SHP77 treated with DMSO at 0.1 percent for 48 hours (cell line): ENCODE results near the gene TSR1.

Experiments used
- DNase-seq: peaks from one replicate; lab custom pipeline; 2025; lab: John Stamatoyannopoulos, UW

TSR1 gene

DNA sequence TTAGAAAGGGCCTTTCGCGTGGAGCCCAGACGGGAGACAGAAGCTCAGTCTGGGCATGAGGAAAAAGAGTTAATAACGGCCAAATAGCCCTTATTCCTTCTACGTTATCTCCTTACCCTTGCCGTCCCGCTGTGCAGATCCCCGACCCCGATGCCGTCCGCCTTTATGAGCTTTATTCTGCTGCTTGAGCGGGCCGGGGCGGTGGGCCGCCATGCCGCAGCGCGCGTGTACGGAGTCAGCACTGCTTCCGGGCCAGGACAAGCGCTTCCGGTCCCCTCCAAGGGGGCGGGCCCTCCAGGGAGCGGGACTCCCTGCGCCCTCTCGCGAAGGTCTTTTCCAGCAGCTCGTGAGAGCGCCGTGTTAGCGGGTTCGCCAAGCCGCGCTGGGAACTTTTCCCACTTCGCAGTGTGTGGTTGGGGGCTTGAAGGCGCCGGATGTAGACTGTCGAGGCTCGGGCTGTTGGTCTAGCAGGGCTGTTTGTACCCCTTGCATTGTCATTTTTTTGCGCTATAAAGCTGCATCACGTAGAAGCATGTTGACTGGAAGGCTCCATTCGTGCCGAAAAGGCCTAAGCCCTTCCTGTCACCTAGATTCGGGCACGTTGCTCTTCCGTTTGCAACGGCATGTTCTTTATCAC lies at the start of gene TSR1:
TSS of gene TSR1 (minus strand) at position 243 of the 637 bp plus-strand sequence. CDS start at position 213, 30 bp downstream.
- DNase-seq, result peak; percentile 86

DNA sequence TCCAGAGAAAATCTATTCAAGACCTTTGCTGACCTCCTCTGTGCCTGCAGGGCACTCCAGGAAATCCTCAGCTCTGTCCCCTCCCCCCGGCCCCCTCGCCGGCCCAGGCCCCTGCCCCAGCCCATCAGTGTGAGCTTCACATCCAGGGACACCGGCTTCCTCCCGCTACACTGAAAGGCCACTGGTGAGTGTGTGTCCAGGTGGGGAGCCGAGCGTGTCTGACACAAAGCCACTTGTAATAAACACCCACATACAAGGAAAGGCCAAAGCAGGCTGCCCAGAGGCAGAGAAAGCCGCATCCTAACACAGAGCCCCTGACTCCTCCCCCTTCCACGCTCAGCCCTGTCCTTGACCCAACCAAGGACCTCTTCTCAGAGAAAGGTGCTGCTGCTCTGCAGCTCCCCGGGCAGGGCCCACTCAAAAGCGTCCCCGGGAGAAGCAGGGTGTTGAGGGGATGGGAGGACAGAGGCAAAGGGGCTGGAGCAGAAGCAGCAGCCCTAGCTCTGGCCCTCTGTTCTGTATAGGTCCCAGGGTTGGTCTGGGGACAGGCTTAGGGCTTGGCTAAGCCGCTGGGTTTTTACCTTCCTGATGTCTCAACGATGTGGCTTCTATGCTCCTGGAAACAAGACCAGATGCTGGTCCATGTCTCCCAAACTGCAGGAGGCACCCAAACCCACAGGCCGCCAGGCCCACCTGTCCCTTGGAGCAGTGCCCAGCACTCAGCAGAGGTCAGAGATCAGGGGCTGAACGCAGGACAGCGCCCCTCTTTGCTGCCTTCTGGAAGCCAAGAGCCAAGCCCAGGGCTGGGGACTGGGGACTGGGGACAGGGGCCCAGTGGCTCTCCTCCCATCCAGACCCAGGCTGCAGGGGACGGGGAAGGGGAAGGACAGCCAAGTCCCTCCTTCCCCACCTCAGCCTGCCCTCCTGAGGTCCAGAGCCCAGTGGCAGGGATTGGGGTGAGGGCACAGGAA lies 49.3 kb upstream of the TSR1 start:
- DNase-seq, result no peak

DNA sequence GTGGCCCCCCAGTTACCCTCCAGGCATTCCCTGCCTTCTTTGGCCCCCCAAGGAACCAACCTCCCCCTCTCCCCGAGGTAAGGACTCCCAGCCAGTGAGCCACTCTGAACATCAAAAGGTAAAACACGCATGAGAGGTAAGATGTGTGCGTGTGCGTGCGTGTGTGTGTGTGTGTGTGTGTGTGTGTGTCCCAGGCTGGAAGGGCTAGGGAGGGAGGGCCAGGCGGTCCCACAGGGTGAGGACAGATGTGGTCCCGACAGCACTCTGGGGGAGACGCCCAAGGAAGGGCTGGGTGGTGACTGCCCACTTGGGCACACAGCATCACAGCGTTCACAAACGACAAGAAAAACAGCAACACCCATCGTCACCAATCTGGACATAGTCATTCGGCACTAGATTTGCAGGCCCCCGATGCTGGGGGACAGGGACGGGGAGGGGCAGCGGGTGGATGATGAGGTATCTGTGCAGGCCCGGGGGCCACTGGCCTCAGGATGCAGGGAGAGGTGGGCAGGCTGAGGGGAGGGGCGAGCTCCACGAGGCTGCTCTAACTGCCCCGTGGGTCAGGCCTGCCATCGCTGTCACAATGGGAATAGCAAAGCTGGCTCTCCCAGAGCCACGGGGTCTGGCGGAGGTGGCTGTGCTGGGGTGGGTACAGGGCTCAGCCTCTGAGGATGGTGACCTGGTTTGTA lies 48.3 kb upstream of the TSR1 start:
- DNase-seq, result no peak

DNA sequence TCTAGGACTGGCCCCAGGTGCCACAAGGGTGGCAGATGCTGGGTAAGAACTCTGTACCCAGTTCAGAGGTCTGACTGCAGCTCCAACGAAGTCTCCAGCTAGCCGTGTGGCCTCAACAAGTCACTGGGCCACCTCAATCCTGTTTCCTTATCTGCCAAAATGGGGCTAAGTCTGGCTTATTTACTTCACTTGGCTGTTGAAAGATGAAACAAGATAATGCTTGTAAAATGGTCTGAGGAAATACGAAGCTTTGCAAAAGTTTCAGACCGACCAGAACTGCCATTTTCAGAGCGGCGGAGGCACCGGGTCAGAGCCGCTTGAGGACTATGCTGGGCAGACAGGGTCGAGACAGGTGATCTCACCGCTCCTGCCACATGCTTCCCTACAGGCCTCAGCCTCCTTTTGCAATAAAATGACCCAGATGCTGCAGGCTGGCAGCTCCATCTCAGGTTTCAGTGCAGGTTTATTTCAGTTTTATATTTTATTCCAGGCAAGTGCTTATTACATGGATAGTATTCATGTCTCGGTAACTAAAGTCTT lies 47.4 kb upstream of the TSR1 start:
- DNase-seq, result no peak

DNA sequence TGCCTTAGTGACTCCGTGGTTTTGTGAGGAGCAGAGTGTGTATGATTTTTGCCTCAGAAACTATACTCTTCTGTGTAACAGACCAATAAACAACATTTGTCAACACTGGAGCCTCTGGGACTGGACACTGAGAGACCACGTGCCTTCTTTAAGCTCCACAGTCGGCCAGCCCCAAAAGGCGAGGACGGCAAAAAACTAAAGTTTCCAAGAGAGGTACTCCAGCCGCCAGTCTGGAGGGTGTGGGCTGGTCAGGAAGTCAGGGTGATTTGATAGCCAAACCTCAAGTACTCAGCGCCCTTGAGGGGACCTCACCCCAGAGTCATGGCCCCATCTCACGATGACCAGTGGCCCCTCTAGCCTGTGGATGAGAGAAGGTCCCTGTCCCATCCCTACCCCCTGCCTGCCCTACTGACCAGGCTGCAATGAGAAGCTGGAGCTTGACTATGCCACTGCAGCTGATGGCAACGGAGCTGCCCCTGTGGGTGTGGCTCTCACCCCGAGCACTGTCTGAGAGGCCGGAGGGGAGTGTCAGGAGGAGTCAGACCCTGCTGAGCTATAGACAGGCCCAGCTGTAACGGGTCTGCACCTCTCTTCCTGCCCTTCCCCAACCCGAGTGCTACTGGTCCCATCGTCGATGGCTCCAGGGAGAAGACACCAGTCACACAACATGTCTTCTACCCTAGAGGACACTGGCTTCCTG lies 44.8 kb upstream of the TSR1 start:
- DNase-seq, result no peak

DNA sequence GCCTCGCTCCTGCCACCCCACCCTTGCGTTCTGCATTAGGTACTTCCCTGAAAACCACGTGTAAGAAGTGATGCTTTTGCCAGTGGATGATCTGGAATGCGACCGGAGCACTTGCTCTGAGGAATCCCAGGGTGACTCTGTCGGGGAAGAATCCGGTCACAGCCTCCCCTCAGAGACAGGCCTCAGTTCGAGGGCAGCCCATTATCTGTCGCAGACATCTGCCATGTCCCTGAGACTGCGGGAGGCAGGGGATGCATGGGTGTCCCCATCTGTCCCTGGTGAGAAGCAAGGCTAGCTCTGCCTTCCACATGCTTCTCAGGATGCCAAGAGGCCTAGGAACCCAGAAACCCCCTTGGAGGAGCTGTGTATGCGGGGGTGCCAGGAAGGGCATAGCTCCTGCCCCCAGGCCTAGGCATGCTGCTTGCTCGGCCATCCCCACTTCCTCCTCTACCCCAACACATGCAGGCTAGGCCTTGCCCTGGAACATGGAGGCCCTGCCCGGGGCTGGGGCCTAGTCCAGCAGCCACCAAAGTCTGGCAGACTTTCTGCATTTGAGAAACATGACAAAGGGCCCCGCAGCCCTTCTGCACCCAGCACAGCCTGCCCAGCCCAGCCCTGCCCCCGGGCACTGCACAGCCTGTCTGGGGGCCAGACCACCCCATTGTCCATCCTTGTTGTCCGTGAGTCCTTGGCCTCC lies 44.1 kb upstream of the TSR1 start:
- no peak for DNase-seq

DNA sequence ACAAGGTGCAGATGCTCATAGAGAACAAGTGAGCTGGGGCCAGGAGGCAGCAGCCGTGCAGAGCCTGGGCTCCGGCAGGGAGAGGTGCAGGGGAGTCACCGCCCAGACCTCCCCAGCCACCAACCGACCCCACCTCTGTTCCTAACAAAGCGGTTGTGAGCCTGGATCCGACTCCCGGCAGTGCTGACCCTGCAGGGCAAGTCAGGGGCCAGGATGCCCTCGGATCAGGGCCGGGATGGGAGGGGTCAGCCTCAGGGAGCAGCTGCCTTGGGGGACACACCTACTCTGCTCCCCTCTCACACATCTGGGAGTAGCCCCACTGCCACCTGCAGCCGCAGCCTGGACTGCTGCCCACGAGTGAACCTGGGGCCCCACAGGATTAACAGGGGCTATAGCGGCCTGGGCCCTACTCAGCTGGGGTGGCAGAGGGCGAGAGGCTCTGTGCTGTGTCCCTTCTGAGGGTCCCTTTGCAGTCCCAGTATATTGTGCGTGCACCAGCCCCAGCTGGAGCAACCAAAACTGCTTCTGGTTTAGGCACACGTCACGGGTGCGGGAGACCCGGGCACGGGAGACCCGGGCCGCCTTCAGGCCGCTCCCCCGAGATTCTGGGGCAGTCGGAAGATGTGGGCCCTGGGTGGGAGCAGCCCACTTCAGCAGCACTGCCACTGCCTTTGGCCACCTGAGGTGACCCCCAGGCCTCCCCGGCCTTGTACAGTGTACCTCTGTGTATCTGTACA lies 43.4 kb upstream of the TSR1 start:
- DNase-seq, result no peak

DNA sequence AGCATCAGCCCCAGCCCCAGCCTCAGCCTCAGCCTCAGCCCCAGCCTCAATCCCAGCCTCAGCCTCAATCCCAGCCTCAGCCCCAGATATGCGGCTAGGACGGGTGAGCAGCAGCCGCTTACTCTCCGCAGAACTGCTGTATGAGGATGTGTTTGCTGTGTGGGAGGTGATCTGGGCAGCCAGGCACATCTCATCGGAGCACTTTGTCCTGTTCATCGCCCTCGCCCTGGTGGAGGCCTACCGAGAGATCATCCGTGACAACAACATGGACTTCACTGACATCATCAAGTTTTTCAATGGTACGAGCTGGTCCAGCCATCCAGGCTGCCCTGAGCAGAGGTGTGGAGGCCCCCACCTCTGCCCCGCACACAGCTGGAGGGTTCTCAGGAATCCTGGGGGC lies 42.6 kb upstream of the TSR1 start:
- DNase-seq, result no peak

DNA sequence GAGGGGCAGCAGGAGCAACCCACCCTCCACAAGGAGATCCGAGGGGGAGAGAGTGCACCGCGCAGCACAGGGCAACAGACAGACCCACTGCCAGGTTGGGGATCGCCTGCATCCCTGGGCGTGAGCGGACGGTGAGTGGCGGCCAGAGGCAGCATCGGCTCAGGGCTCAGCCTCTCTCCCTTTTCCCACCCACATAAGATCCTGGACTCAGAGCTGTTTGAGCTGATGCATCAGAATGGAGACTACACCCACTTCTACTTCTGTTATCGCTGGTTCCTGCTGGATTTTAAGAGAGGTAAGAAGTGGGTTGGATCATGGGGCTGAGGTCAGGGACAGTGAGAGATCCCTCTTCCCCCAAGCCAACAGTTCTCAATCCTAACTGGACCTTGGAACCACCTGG lies 41.4 kb upstream of the TSR1 start:
- DNase-seq, result no peak

DNA sequence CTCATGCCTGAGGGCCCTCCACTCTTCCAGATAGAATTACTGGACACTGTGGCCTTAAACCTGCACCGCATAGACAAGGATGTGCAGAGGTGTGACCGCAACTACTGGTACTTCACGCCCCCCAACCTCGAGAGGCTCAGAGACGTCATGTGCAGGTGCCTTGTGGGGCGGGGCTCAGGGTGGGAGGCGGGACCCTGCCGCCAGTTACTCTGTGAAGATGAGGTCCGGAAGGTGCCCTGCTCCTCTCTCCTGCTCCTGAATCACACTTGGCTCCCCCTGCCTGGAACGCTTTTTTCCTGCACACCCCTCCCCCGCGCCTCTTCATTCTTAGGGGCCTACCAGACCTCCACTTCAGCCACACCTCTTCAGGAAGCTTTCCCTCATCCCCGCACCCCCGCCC lies 39.9 kb upstream of the TSR1 start:
- DNase-seq, result no peak

DNA sequence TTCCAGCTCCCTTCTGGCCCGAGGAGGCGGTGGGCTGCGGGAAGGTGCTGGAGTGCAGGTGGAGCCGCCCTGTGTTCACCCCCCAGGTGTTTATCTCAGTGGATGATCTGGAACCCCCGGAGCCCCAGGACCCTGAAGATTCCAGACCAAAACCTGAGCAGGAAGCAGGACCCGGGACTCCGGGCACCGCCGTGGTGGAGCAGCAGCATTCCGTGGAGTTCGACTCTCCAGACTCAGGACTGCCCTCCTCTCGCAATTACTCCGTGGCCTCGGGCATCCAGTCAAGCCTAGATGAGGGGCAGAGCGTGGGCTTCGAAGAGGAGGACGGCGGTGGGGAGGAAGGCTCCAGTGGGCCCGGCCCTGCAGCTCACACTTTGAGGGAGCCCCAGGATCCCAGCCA lies 39.1 kb upstream of the TSR1 start:
- DNase-seq, result no peak

DNA sequence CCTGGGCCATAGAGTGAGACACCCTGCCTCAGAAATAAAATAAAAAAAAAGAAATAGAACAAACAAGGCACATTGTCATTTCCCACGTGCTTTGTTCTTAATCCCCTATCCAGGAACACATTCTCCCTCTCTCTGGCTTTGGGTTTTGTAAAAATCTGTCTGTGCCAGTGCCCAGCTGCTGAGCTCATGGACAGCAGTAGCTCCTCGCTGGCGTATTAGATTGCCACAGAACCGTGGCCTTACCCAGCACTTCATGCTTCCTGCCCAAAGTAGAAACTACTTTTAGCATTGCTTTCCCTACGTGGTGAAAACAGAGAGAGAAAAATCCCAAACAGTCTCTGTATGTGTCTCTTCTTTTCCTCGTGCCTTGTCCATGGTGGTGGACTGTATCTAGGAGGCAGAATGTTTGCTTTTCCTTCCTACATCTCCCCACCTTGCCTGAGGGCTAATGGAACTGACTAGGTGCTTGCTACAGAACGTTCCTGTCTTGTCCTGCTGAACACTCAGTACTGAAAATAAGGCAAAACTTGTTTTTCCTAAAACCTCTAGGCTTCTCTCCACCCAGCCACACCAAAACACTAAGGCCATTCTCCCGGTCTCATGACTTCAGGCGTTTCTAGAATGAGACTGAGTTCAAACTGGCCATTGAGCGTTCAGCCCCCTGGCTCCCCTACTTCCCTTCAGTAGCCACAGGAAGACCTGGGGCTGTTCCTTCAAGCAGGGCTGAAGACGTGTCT lies 38.5 kb upstream of the TSR1 start:
- no peak for DNase-seq

DNA sequence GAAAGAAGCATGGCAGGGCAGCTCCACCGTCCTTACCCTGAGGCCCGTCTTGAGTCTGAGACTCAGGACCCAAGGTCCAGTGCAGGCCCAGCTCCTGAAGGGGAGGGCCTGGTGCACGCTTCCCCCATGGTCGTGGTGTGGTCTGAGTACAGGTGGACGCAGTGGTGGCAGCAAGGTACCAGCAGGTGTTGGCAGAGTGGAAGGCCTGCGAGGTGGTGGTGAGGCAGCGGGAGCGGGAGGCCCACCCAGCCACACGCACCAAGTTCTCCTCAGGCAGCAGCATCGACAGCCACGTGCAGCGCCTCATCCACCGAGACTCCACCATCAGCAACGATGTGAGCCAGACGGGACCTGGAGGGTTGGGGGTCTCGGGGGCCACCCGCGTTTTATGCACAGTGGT lies 36.9 kb upstream of the TSR1 start:
- DNase-seq, result no peak

DNA sequence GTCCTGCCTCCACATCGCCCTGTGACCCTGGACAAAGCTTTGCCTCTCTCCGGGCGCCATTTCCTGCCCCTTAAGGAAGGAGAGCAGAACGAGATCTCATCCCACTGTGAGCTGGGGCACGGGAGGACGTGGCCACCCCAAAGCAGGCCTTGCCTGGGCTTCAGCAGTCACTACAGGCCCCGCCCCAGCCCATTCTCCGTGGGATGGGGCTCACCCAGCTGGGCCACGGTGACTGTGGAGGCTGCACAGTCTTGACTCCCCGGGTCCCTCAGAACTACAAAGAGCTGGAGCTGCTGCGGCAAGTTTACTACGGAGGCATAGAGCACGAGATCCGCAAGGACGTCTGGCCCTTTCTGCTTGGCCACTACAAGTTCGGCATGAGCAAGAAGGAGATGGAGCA lies 36.4 kb upstream of the TSR1 start:
- no peak for DNase-seq

DNA sequence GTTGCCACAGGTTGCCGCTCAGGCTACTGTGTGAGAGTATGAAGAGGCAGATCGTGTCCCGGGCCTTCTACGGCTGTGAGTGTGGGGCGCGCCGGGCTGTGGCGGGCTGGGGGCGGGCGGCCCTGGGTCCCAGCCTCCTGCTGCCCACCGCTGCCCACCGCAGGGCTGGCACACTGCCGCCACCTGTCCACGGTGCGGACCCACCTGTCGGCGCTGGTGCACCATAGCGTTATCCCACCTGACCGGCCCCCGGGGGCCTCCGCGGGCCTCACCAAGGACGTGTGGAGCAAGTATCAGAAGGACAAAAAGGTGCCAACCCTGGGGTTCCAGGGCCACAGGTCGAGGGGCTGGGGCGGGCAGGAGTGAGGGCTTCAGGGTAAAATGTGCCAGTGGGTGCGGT lies 35.9 kb upstream of the TSR1 start:
- DNase-seq, result no peak

DNA sequence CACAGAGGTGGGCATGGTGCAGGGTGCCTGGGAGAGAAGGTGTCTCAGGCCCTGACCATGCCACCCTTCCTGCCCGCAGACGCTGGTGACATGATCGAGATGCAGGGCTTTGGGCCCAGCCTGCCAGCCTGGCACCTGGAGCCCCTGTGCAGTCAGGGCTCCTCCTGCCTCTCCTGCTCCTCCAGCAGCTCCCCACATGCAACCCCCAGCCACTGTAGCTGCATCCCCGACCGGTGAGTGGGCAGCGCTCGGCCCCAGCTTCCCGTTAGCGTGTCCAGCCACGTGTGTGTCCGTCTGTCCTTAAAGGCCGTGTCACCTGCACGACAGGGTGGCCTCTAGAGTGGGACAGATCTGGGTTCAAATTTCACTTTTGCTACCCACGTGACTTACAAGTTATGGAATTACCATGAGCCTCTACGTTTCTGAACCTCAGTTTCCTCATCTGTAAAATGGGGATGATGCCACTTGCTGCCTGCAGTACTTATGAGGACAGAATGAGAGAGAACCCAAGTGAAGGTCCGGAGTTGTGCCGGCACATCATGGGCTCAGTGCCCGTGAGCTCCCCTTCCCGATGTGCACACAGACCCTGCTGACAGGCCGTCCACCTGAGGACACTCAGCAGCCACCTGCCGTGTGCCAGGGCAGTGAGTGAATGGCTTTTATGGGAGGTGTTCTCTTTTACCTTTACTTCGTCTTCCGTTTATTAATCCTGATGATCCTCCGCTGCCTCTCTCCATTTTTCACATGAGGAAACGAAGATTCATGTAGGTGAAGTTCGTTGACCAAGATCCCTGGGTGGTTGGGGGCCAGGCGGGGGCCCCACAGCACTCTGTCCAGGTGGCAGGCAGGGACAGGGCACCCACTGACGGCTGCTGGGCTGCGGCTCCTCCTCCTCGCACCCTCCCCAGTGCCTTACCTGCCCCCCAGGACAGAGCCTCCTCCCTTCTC lies 35.2 kb upstream of the TSR1 start:
- no peak for DNase-seq

DNA sequence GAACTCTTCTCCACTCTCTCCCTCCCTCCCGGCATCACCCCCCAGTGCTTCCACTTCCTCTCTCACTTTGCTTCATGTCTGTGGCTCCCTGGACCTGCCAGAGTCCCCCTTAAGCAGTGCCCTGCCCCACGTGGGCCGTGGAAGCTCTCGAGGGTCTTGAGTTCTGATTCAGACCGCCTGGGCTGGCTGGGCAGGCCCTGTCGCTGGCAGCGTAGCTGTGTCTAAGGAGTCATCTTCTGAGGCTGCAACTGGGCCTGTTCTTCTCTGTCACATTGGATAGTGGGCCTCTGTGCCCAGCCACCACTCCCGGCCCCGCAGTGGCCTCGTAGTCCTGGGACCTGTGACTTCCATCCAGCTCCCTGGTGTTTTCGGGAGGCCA lies 33.9 kb upstream of the TSR1 start:
- no peak for DNase-seq

DNA sequence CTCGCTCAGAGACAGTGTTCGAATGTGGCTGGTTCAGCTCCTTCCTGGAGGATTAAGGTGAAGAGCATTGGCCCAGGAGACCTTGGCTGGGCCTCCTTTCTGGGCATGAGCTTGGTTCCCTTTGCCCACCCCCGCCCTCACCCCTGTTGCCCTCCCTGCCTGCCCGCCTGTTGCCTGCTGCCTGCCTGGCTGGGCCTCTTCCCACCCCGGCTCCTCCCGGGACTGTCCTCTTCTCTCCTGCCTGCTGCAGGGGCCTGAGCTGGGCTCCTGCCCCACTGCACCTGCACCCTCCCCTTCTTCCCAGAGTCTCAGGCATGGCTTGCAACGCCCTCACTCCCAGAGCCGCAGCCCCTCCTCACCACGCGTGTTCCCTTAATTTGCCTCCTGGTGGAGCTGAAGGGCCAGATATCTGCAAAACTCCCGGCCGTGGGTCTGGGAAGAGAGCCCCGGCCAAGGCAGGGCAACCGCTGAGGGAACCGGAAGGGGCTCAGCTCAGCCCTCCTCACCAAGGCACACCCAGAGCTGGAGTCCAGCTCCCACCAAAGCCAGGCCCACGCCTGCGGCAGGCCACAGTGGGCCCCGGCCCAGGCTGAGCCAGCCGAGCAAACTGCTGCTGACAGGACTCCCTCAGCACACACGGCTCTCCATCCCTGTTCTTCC lies 33.4 kb upstream of the TSR1 start:
- DNase-seq, result no peak
